K562 treated with DMSO at 1 percent for 48 hours (cell line): ENCODE measurements around the gene LIN7B. TPM values are rescaled to one million over a fixed set of nuclear protein-coding genes. Genes with fewer than 3 reads are reported as not detected.

ENCODE experiments used
- total RNA-seq: library from RNA; unstranded; fragments of 300-600 nt; gene quantifications from 2 replicates; pipeline ENCODE4 v1.2.3, GENCODE V29; 2022; ENCODE audit warnings: low replicate concordance; ENCODE audit errors: extremely low read depth

The LIN7B gene, protein sequence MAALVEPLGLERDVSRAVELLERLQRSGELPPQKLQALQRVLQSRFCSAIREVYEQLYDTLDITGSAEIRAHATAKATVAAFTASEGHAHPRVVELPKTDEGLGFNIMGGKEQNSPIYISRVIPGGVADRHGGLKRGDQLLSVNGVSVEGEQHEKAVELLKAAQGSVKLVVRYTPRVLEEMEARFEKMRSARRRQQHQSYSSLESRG
- total RNA-seq, result not detected in 2 replicates

DNA sequence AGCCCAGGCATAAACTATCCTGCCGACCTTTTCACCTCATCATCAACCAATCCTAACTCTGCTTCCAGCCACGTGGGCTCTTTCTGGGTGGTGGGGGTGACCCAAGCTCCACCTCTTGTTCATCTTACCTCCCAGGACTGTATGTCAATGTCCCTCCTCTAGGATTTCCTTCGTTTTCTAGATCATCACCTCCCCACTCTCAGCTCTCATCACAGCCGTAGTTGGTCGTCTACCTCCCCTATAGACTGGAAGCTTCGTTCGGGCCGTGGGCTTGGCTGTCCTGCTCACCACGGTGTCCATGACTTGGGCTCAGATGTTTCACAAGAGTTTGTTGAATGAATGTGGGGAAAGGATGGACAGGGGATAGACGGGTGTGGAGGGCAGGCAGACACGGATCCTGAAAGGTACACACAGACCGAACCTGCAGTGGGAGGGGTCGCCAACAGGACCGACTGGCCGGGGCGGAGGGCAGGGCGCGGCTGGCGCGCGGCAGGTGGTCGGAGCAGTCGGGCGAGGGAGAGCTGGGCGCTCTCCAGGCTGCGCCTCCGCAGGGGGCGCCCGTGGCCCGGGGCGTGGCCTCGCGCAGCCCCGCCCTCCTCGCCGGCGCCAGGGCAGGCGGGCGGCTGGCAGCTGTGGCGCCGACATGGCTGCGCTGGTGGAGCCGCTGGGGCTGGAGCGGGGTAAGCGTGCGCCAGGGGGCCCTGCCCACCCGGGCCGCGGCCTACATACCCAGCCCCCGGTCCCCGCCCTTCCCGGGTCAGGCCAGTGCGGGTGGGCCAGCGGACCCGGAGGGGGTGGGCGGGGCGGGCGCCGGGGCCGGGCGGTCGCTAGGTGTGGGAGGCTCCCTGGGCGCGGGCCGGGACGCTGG, at the start of gene LIN7B:
TSS of gene LIN7B (plus strand) at position 609 of the 868 bp plus-strand sequence. CDS start at position 644, 35 bp downstream.

DNA sequence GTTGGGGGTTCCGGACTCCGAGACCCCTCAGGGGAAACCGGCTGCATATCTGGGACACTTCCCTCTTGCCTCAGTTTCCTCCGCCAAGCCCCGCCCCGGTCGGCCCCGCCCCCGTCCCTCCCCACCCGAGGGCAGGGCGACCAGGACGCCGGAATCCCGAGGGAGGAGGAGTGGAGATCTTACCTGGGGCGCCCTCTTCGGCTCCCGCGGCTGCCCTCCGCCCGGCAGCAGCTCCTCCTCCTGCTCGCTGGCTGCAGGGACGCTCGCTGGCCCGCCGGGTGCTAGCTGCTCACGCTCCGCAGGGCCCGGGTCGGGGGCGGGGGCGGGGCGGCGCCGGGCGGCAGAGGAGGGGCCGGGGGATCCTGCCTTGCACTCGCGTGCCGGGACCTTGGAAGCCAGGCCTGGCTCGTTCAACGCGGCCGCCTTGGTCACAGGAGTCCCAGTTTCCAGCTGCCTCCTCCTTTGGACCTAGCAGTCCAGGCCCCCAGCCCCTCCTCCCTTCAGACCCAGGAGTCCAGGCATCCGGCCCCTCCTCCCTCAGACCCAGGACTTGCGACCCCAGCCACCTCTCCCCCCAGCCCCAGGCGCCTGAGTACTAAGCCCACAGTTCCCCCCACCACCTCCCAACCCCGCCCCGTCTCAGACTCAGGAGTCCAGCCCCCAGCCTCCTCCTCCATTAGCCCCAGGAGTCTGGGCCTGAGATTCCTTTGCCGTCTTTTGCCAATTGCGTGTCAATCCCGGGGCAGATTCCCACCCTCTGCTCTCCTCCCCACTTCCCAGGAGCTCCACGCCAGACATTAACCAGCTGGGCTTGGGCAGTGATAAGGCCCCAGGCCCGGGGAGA, 49.2 kb upstream of the LIN7B start, which contains the start of gene NTF4:
TSS of gene NTF4 (minus strand) at position 51 of the 844 bp plus-strand sequence. CDS start 2,821 bp downstream, outside the sequence.

DNA sequence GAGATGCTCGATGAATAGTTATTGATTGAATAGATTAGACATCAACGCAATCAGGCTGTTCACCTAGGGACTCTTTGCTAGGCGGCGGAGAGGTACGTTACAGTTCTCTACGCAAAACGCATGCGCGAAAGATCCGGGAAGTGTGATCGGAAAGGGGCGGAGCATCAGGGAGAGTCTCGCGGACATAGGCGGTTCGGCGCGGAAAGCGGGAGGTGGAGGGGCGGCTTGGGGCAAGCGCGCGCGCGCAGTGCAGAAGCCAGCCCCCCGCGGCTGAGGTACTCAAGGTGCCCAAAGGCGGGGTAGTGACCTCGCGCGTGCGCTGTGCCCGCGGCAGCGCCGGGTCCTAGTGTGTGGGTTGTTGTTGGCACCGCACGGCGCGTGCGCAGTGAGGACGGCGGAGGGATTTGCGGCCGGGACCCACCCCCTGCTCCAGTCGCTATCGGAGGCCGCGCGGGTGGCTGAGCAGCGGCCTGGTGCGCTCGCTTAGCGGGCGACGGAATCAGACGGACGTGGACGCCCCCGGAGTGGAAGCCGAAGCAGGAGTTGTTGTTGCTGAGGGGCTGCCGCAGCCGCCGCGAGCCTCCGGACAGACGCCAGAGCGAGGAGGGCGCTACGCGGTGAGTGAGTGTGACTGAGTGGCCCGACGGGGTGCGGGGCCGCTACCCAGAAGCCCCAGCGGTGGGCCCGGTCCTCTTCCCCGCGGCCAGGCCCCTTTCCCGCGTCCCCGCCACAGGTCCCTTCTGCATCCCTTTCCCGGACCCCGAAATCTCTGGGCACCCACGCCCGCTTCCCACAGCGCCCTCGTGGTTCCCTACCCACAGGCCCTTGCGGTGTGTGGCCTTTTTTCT, 28.9 kb upstream of the LIN7B start, which contains the start of gene SNRNP70:
TSS of gene SNRNP70 (plus strand) at position 432 of the 848 bp plus-strand sequence. CDS start 964 bp downstream, outside the sequence.

DNA sequence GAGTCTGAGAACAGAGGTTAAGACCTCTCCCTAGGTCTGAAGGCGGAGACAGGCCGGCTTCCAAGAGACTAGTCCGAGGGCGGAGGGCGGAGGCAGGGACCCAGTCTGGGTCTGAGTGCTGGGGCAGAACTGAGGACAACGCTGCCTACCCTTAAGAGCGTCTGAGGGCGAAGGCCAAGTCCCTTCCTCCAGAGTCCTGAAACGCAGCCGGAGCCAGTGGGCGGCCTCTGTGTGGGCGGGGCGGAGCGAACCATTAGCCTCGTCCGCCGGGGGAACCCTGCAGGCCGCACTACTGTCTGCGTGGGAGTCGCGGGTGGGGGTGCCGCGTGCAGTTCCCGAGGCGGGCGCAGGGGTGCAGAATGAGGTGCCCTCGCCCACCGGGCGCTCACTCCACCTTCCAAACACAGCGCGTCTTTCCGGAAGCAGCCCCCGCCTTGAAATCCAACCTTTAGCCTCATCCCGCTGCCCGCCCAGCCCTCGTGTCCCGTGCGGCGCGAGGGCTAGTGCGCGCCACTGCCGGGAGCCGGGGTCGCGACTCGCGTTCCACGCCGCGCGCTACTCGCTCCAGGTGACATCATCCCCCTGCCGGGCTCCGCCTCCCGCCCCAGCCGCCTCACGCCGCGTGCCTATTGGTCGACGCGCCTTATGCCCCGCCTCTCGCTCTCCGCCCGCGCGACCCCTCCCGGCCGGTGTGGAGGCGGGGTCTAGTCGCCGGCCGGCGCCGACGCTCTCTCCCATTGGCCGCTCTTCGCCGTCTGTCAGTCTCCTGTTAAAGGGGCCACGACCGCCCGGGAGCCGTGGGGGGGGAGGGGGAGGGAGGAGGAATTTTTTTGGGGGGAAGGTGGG, 4.6 kb downstream of the LIN7B start, which contains the start of gene C19orf73:
TSS of gene C19orf73 (minus strand) at position 579 of the 846 bp plus-strand sequence. CDS start at position 458, 121 bp downstream.

GRCh38 chr19:49119411-49120324, 5.5 kb downstream of the LIN7B start, which contains the start of gene PPFIA3:
Gene PPFIA3 (plus strand): TSS chr19:49119544. CDS start chr19:49127874, 8,330 bp downstream.

GRCh38 chr19:49155005-49155819, 41.0 kb downstream of the LIN7B start, which contains the start of gene HRC:
Gene HRC (minus strand): TSS chr19:49155396. CDS start chr19:49155237, 159 bp downstream.

DNA sequence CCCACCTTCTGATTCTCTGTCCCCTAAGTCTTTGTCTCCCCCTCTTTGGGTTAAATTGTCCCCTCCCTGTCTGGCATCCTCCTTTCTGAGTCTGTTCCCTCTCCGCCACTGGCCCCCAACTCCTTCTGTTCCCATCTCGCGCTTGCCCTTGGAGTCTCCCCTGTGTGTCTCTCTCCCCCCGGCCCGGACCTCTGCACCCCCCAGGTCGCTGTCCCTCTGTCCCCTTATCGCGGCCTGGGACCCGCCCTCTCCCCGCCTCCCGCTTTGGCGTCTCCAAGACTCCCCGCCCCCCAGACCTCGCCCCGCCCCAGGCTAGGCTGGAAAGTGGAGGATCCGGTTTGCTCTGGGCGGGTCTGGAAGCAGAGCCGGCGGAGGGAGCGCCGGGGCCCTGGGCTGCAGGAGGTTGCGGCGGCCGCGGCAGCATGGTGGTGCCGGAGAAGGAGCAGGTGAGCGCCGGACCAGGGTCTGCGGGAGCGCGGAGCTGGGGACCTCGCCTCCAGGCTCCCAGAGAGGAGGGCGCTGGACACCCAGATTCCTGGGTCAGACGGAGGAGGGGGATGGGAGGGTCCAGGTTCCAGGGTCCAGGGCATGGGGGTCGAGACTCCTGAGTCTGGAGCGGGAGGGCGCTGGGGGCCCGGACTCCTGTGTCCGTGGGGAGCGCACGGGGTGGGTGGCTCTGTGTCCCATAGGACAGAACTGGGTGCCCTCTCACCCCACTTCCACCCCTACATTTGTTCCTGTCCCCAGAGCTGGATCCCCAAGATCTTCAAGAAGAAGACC, 43.5 kb downstream of the LIN7B start, which contains the start of gene TRPM4:
TSS of gene TRPM4 (plus strand) at position 348 of the 780 bp plus-strand sequence. CDS start at position 423, 75 bp downstream.

Other genes with a start within 250 kb of the LIN7B start
- not detected in 2 replicates for gene PLEKHA4, start 245.8 kb upstream of the LIN7B start, total RNA-seq
- not detected in 2 replicates for gene PPP1R15A, start 241.9 kb upstream of the LIN7B start, total RNA-seq
- gene TULP2, start 215.6 kb upstream of the LIN7B start, total RNA-seq, result not detected in 2 replicates
- 924 and 1,522 TPM in 2 replicates for gene NUCB1, start 214.1 kb upstream of the LIN7B start, total RNA-seq
- not detected in 2 replicates for gene DHDH, start 180.7 kb upstream of the LIN7B start, total RNA-seq
- gene BAX, start 159.5 kb upstream of the LIN7B start, total RNA-seq, result not detected in 2 replicates
- gene FTL, start 149.1 kb upstream of the LIN7B start, total RNA-seq, result 5,393 and 6,511 TPM in 2 replicates
- 109 TPM in 1 of 2 replicates, not detected in the other for gene GYS1, start 121.1 kb upstream of the LIN7B start, total RNA-seq
- gene RUVBL2, start 120.5 kb upstream of the LIN7B start, total RNA-seq, result not detected in 2 replicates
- not detected in 2 replicates for gene LHB, start 97.3 kb upstream of the LIN7B start, total RNA-seq
- gene CGB3, start 90.0 kb upstream of the LIN7B start, total RNA-seq, result not detected in 2 replicates
- not detected in 2 replicates for gene CGB2, start 82.5 kb upstream of the LIN7B start, total RNA-seq
- not detected in 2 replicates for gene CGB1, start 77.5 kb upstream of the LIN7B start, total RNA-seq
- not detected in 2 replicates for gene CGB5, start 70.5 kb upstream of the LIN7B start, total RNA-seq
- gene CGB8, start 65.3 kb upstream of the LIN7B start, total RNA-seq, result not detected in 2 replicates
- not detected in 2 replicates for gene CGB7, start 56.6 kb upstream of the LIN7B start, total RNA-seq
- gene NTF4, start 49.6 kb upstream of the LIN7B start, total RNA-seq, result not detected in 2 replicates
- gene KCNA7, start 41.7 kb upstream of the LIN7B start, total RNA-seq, result not detected in 2 replicates
- not detected in 2 replicates for gene SNRNP70, start 28.9 kb upstream of the LIN7B start, total RNA-seq
- not detected in 2 replicates for gene C19orf73, start 4.8 kb downstream of the LIN7B start, total RNA-seq
- gene PPFIA3, start 5.2 kb downstream of the LIN7B start, total RNA-seq, result not detected in 2 replicates
- not detected in 2 replicates for gene HRC, start 41.0 kb downstream of the LIN7B start, total RNA-seq
- gene TRPM4, start 43.4 kb downstream of the LIN7B start, total RNA-seq, result 127 TPM in 1 of 2 replicates, not detected in the other
- not detected in 2 replicates for gene SLC6A16, start 210.8 kb downstream of the LIN7B start, total RNA-seq
- not detected in 2 replicates for gene CD37, start 221.0 kb downstream of the LIN7B start, total RNA-seq
- not detected in 2 replicates for gene TEAD2, start 248.0 kb downstream of the LIN7B start, total RNA-seq
- gene DKKL1, start 249.5 kb downstream of the LIN7B start, total RNA-seq, result not detected in 2 replicates